ENCODE data around the gene APOB. TPM values are rescaled to one million over a fixed set of nuclear protein-coding genes. Genes with fewer than 3 reads are reported as not detected.

The APOB gene
- total and polyA plus RNA-seq, 2 of the 13 experiments (the other 11 are each of a cell fraction or from before 2014, with no cell fraction given) = 1,569 to 2,515 TPM

- TF ChIP-seq STAT6 (CRISPR knock-in tag; IDR thresholded peaks at IDR 0.05; ENCODE audit: borderline replicate concordance) = no peak
- TF ChIP-seq ZNF234 (CRISPR knock-in tag; conservative IDR thresholded peaks at IDR 0.05) = no peak
- 0 out of 2 replicates have a peak, but pooled peaks have one; percentile 40 for TF ChIP-seq NFIC (IDR thresholded peaks at IDR 0.05; ENCODE audit: low read length)
- TF ChIP-seq SIN3A (IDR thresholded peaks at IDR 0.05; ENCODE audit: borderline replicate concordance, low read depth, low read length) = no peak
- no peak for TF ChIP-seq ZNF569 (CRISPR knock-in tag; IDR thresholded peaks at IDR 0.05; ENCODE audit: borderline replicate concordance)
- TF ChIP-seq CSRNP2 (CRISPR knock-in tag; conservative IDR thresholded peaks at IDR 0.05; ENCODE audit: low read depth) = 0 out of 2 replicates have a peak, but pooled peaks have one; percentile 27
- TF ChIP-seq ATF5 (CRISPR knock-in tag; IDR thresholded peaks at IDR 0.05; ENCODE audit: low read depth) = no peak
- no peak for TF ChIP-seq ZNF468 (CRISPR knock-in tag; IDR thresholded peaks at IDR 0.05)
- TF ChIP-seq ZNF280D (CRISPR knock-in tag; IDR thresholded peaks at IDR 0.05) = no peak
- TF ChIP-seq HNRNPUL1 (IDR thresholded peaks at IDR 0.05; ENCODE audit: low read depth, low read length) = no peak
- TF ChIP-seq ZNF790 (CRISPR knock-in tag; IDR thresholded peaks at IDR 0.05; ENCODE audit: borderline replicate concordance) = no peak
- no peak for TF ChIP-seq HMGXB3 (CRISPR knock-in tag; IDR thresholded peaks at IDR 0.05; ENCODE audit: borderline replicate concordance)
- no peak for TF ChIP-seq ZFP37 (CRISPR knock-in tag; IDR thresholded peaks at IDR 0.05; ENCODE audit: borderline replicate concordance)
- no peak for TF ChIP-seq ZNF75D (CRISPR knock-in tag; IDR thresholded peaks at IDR 0.05; ENCODE audit: borderline replicate concordance)
- TF ChIP-seq RXRB (CRISPR knock-in tag; IDR thresholded peaks at IDR 0.05; ENCODE audit: borderline replicate concordance) = no peak
Observed at GRCh38 chr2:21023419-21024181, 20.3 kb downstream of the APOB start (continued).

Data from HepG2 (cell line).